Fibroblast of lung (primary cell): ENCODE data around the gene AGBL3. TPM values are rescaled to one million over a fixed set of nuclear protein-coding genes. Genes with fewer than 3 reads are reported as not detected.
"Not testable (repeated sequence)": the region's sequence is repeated elsewhere in the genome, so short reads cannot be mapped to it uniquely, and the experiment has no call there.

ENCODE experiments used
- DNase-seq, 2 donors: peaks; one replicate each; pipeline versions ENCODE4 v3.0.0 to v3.0.0-alpha.2; 2010; ENCODE audit warnings: low read depth in 2 of 2
- H2AFZ ChIP-seq: 2 replicates; pipeline ENCODE4 v1.5.1; 2012; ENCODE audit warnings: low read length, control low read depth, inconsistent platforms
- H3K27ac ChIP-seq: 2 replicates; pipeline ENCODE4 v1.5.1; 2011; ENCODE audit warnings: low read length, control low read depth; ENCODE audit not compliant: insufficient read depth
- H3K27me3 ChIP-seq: 2 replicates; pipeline ENCODE4 v1.5.1; 2011; ENCODE audit warnings: mild to moderate bottlenecking, low read length; ENCODE audit not compliant: control insufficient read depth, insufficient read depth
- H3K36me3 ChIP-seq: 2 replicates; pipeline ENCODE4 v1.5.1; 2011; ENCODE audit warnings: low read length; ENCODE audit not compliant: control insufficient read depth, insufficient read depth
- H3K4me1 ChIP-seq: 2 replicates; pipeline ENCODE4 v1.5.1; 2011; ENCODE audit warnings: low read length; ENCODE audit not compliant: control insufficient read depth, insufficient read depth; ENCODE audit errors: extremely low read depth
- H3K4me2 ChIP-seq: 2 replicates; pipeline ENCODE4 v1.5.1; 2011; ENCODE audit warnings: low read length, control low read depth; ENCODE audit not compliant: insufficient read depth; ENCODE audit errors: extremely low read depth
- H3K4me3 ChIP-seq, 4 experiments: fragments of 200-600 bp in 1 of 4; sonication (generic) in 1 of 4; replicated peaks in 1 of 4; 2 replicates each; pipeline ENCODE4 v1.5.1; 2011 to 2016; ENCODE audit warnings: low read length in 4 of 4, low read depth in 3 of 4, mild to moderate bottlenecking in 3 of 4, control low read depth in 2 of 4, inconsistent platforms in 1 of 4, mixed read lengths in 1 of 4; ENCODE audit not compliant: insufficient read depth in 1 of 4; ENCODE audit errors: control extremely low read depth in 1 of 4
- H3K79me2 ChIP-seq: 2 replicates; pipeline ENCODE4 v1.5.1; 2012; ENCODE audit warnings: mild to moderate bottlenecking, low read length, inconsistent platforms; ENCODE audit not compliant: control insufficient read depth, insufficient read depth
- H3K9ac ChIP-seq: 2 replicates; pipeline ENCODE4 v1.5.1; 2011; ENCODE audit warnings: mild to moderate bottlenecking, low read length, control low read depth; ENCODE audit not compliant: insufficient read depth
- H3K9me3 ChIP-seq: 2 replicates; pipeline ENCODE4 v1.5.1; 2012; ENCODE audit warnings: low read depth, low read length; ENCODE audit not compliant: control insufficient read depth, insufficient read depth
- H4K20me1 ChIP-seq: 2 replicates; pipeline ENCODE4 v1.5.1; 2011; ENCODE audit warnings: low read length; ENCODE audit not compliant: control insufficient read depth, insufficient read depth; ENCODE audit errors: extremely low read depth
- CTCF ChIP-seq, 2 donors: IDR thresholded peaks in 1 of 2; conservative IDR thresholded peaks in 1 of 2; 1 replicate in 1 of 2; 2 replicates in 1 of 2; pipeline ENCODE4 v1.5.1; 2011 to 2012; ENCODE audit warnings: low read length in 2 of 2, control low read depth in 1 of 2, inconsistent platforms in 1 of 2, low read depth in 1 of 2, mild to moderate bottlenecking in 1 of 2
- EZH2 ChIP-seq: IDR thresholded peaks from 2 replicates; pipeline ENCODE4 v1.5.1; 2012; ENCODE audit warnings: low read length, control low read depth, mild to moderate bottlenecking; ENCODE audit errors: missing control alignments
- polyA plus RNA-seq, 2 donors: library from polyadenylated mRNA; depleted of rRNA in 1 of 2; stranded (reverse) in 1 of 2; unstranded in 1 of 2; fragments of >200 nt; gene quantifications; 2 replicates each; pipeline ENCODE4 v1.2.1, GENCODE V29; 2011 to 2012; ENCODE audit warnings: missing spikeins in 1 of 2
- total RNA-seq: library from RNA; depleted of rRNA; stranded (reverse); fragments of >200 nt; gene quantifications from 2 replicates; pipeline ENCODE4 v1.2.1, GENCODE V29; 2014

The AGBL3 gene
- total and polyA plus RNA-seq, 2 donors (not counting 1 experiment from before 2014, with no cell fraction given) = 0.56 to 1.3 TPM

- Histone ChIP-seq H3K27me3 (no peaks in the 10 kb centered on the region), H3K4me3 (no peak overlapping the region), H2AFZ (no peak overlapping the region), H3K27ac (no peak overlapping the region), H3K79me2 (no peaks in the 10 kb centered on the region), H3K9ac (no peak overlapping the region), H4K20me1 (no peaks in the 10 kb centered on the region), H3K9me3 (no peaks in the 10 kb centered on the region), H3K36me3 (peaks cover 14% of the 10 kb centered on the region), H3K4me1 (no peaks in the 10 kb centered on the region), H3K4me2 (no peak overlapping the region)
- no peak for DNase-seq
- TF ChIP-seq EZH2 (no peak), CTCF (conservative IDR thresholded peaks at IDR 0.05 in 1 of 2, IDR thresholded peaks at IDR 0.05 in 1 of 2; ENCODE audit: low read depth in 1 of 2, low read length in 2 of 2) (no peak)
Observed at GRCh38 chr7:134966691-134967090, 19.6 kb upstream of the AGBL3 start.

GRCh38 chr7:134968110-134968509, 18.2 kb upstream of the AGBL3 start:
- H3K36me3 ChIP-seq = peaks cover 11% of the 10 kb centered on the region
- no peaks in the 10 kb centered on the region for H3K4me1 ChIP-seq
- no peaks in the 10 kb centered on the region for H3K27me3 ChIP-seq
- no peak overlapping the region for H3K9ac ChIP-seq
- no peaks in the 10 kb centered on the region for H3K9me3 ChIP-seq
- no peaks in the 10 kb centered on the region for H4K20me1 ChIP-seq
- H2AFZ ChIP-seq = no peak overlapping the region
- TF ChIP-seq EZH2 (no peak), CTCF (conservative IDR thresholded peaks at IDR 0.05 in 1 of 2, IDR thresholded peaks at IDR 0.05 in 1 of 2; ENCODE audit: low read depth in 1 of 2, low read length in 2 of 2) (no peak)
- H3K27ac ChIP-seq = no peak overlapping the region
- no peak overlapping the region for H3K4me3 ChIP-seq
- H3K4me2 ChIP-seq = no peak overlapping the region
- DNase-seq = no peak
- no peaks in the 10 kb centered on the region for H3K79me2 ChIP-seq

- H4K20me1 ChIP-seq, H3K4me2 ChIP-seq, H3K9me3 ChIP-seq, H3K27ac ChIP-seq, H3K79me2 ChIP-seq, DNase-seq, H2AFZ ChIP-seq, H3K4me3 ChIP-seq, H3K36me3 ChIP-seq, H3K27me3 ChIP-seq, H3K9ac ChIP-seq, H3K4me1 ChIP-seq: not testable (repeated sequence)
Observed at GRCh38 chr7:134981645-134982044, 4.7 kb upstream of the AGBL3 start.
